H9 (cell line): ENCODE measurements around the gene TLR10. TPM values are rescaled to one million over a fixed set of nuclear protein-coding genes. Genes with fewer than 3 reads are reported as not detected.

Source experiments
- DNase-seq: peaks from one replicate; pipeline ENCODE4 v3.0.0-alpha.2; 2017
- H2AFZ ChIP-seq: one replicate; pipeline ENCODE4 v1.6.1; 2013; ENCODE audit warnings: mild to moderate bottlenecking, low read length, control low read depth, moderate library complexity
- H2AK5ac ChIP-seq: 2 replicates; pipeline ENCODE4 v1.6.1; 2013; ENCODE audit warnings: low read length, control low read depth, mixed read lengths; ENCODE audit not compliant: insufficient read length
- H2BK120ac ChIP-seq: one replicate; pipeline ENCODE4 v1.6.1; 2013; ENCODE audit warnings: low read depth, mild to moderate bottlenecking, low read length, control low read depth, inconsistent platforms; ENCODE audit not compliant: poor library complexity, severe bottlenecking
- H2BK12ac ChIP-seq: 2 replicates; pipeline ENCODE4 v1.6.1; 2013; ENCODE audit warnings: low read length, control low read depth, mixed read lengths, low read depth; ENCODE audit not compliant: insufficient read length
- H2BK15ac ChIP-seq: 2 replicates; pipeline ENCODE4 v1.6.1; 2013; ENCODE audit warnings: low read depth, low read length, control low read depth
- H2BK20ac ChIP-seq: one replicate; pipeline ENCODE4 v1.6.1; 2013; ENCODE audit warnings: low read depth, mild to moderate bottlenecking, low read length, control low read depth, inconsistent platforms; ENCODE audit not compliant: poor library complexity, severe bottlenecking
- H2BK5ac ChIP-seq: 2 replicates; pipeline ENCODE4 v1.6.1; 2013; ENCODE audit warnings: low read length, control low read depth, mixed read lengths; ENCODE audit not compliant: insufficient read length
- H3K14ac ChIP-seq: 2 replicates; pipeline ENCODE4 v1.6.1; 2013; ENCODE audit warnings: low read length, control low read depth; ENCODE audit not compliant: insufficient read depth
- H3K18ac ChIP-seq: 2 replicates; pipeline ENCODE4 v1.6.1; 2013; ENCODE audit warnings: low read depth, mild to moderate bottlenecking, mixed read lengths, low read length, control low read depth; ENCODE audit not compliant: insufficient read length
- H3K23ac ChIP-seq: 2 replicates; pipeline ENCODE4 v1.6.1; 2013; ENCODE audit warnings: low read length, control low read depth, mixed read lengths, low read depth; ENCODE audit not compliant: insufficient read length
- H3K23me2 ChIP-seq: 2 replicates; pipeline ENCODE4 v1.6.1; 2013; ENCODE audit warnings: low read depth, mild to moderate bottlenecking, mixed read lengths, low read length, control low read depth; ENCODE audit not compliant: insufficient read length, poor library complexity, severe bottlenecking
- H3K27ac ChIP-seq: 2 replicates; pipeline ENCODE4 v1.5.1; 2013; ENCODE audit warnings: low read length, control low read depth, mixed read lengths, low read depth; ENCODE audit not compliant: insufficient read length
- H3K27me3 ChIP-seq: 2 replicates; pipeline ENCODE4 v1.6.1; 2013; ENCODE audit warnings: low read length, control low read depth, inconsistent platforms; ENCODE audit not compliant: insufficient read depth
- H3K4ac ChIP-seq: 2 replicates; pipeline ENCODE4 v1.6.1; 2013; ENCODE audit warnings: low read depth, mild to moderate bottlenecking, control low read depth, inconsistent platforms, low read length, moderate library complexity
- H3K4me1 ChIP-seq: 2 replicates; pipeline ENCODE4 v1.6.1; 2013; ENCODE audit warnings: low read length, control low read depth, inconsistent platforms; ENCODE audit not compliant: insufficient read depth
- H3K4me2 ChIP-seq: 2 replicates; pipeline ENCODE4 v1.6.1; 2013; ENCODE audit warnings: low read length, control low read depth, mixed read lengths; ENCODE audit not compliant: insufficient read length, insufficient read depth
- H3K56ac ChIP-seq: 2 replicates; pipeline ENCODE4 v1.6.1; 2013; ENCODE audit warnings: low read depth, mild to moderate bottlenecking, mixed read lengths, low read length, control low read depth; ENCODE audit not compliant: insufficient read length
- H3K79me1 ChIP-seq: 2 replicates; pipeline ENCODE4 v1.6.1; 2013; ENCODE audit warnings: low read depth, mild to moderate bottlenecking, moderate library complexity, low read length, control low read depth, inconsistent platforms; ENCODE audit not compliant: insufficient read depth, poor library complexity, severe bottlenecking
- H3K79me2 ChIP-seq: 2 replicates; pipeline ENCODE4 v1.6.1; 2013; ENCODE audit warnings: low read length, control low read depth, inconsistent platforms; ENCODE audit not compliant: insufficient read depth
- H3K9ac ChIP-seq: 2 replicates; pipeline ENCODE4 v1.6.1; 2013; ENCODE audit warnings: low read length, control low read depth, mixed read lengths; ENCODE audit not compliant: insufficient read length; ENCODE audit errors: extremely low read depth
- H3K9me3 ChIP-seq: one replicate; pipeline ENCODE4 v1.6.1; 2013; ENCODE audit warnings: low read depth, low read length, inconsistent platforms; ENCODE audit not compliant: control insufficient read depth
- H3T11ph ChIP-seq: one replicate; pipeline ENCODE4 v1.6.1; 2013; ENCODE audit warnings: mild to moderate bottlenecking, low read length, control low read depth, inconsistent platforms
- H4K20me1 ChIP-seq: one replicate; pipeline ENCODE4 v1.6.1; 2013; ENCODE audit not compliant: control insufficient read depth, insufficient read length, insufficient read depth
- H4K5ac ChIP-seq: 2 replicates; pipeline ENCODE4 v1.6.1; 2013; ENCODE audit warnings: low read depth, mild to moderate bottlenecking, mixed read lengths, low read length, control low read depth; ENCODE audit not compliant: insufficient read length
- H4K8ac ChIP-seq: replicated peaks from 2 replicates; pipeline ENCODE4 v1.6.1; 2013; ENCODE audit warnings: low read length, control low read depth, mixed read lengths, low read depth; ENCODE audit not compliant: insufficient read length
- H4K91ac ChIP-seq: 2 replicates; pipeline ENCODE4 v1.6.1; 2013; ENCODE audit warnings: low read depth, mild to moderate bottlenecking, moderate library complexity, mixed read lengths, low read length, control low read depth; ENCODE audit not compliant: insufficient read length
- H3K27ac Mint-ChIP-seq, 3 experiments: 2 replicates in 2 of 3; 3 replicates in 1 of 3; pipeline ENCODE4 v1.8.0; 2020 to 2021; ENCODE audit warnings: mixed read lengths in 3 of 3, mild to moderate bottlenecking in 1 of 3, moderate library complexity in 1 of 3
- H3K27me3 Mint-ChIP-seq: 2 replicates; pipeline ENCODE4 v1.8.0; 2021; ENCODE audit warnings: low read depth, mild to moderate bottlenecking, moderate library complexity, mixed read lengths
- H3K36me3 Mint-ChIP-seq, 3 experiments: 2 replicates in 2 of 3; 3 replicates in 1 of 3; pipeline ENCODE4 v1.8.0; 2020 to 2021; ENCODE audit warnings: low read depth in 3 of 3, mixed read lengths in 3 of 3; ENCODE audit not compliant: insufficient read depth in 1 of 3
- H3K4me1 Mint-ChIP-seq, 2 experiments: 2 replicates each; pipeline ENCODE4 v1.8.0; 2020; ENCODE audit warnings: mixed read lengths in 2 of 2
- H3K4me3 Mint-ChIP-seq, 2 experiments: 2 replicates in 1 of 2; 3 replicates in 1 of 2; pipeline ENCODE4 v1.8.0; 2020 to 2021; ENCODE audit warnings: mild to moderate bottlenecking in 2 of 2, mixed read lengths in 2 of 2, moderate library complexity in 1 of 2
- H3K9me3 Mint-ChIP-seq, 2 experiments: 2 replicates in 1 of 2; 3 replicates in 1 of 2; pipeline ENCODE4 v1.8.0; 2020; ENCODE audit warnings: mild to moderate bottlenecking in 2 of 2, mixed read lengths in 2 of 2, moderate library complexity in 1 of 2
- CTCF ChIP-seq: fragments of 200-600 bp; sonication (generic); conservative IDR thresholded peaks from 3 replicates; pipeline ENCODE4 v1.8.0; 2021; ENCODE audit warnings: antibody characterized with exemption, mild to moderate bottlenecking
- whole genome bisulfite sequencing: extraction: QIAGEN DNeasy Blood & Tissue Kit; methylation state at CpG from one replicate; pipeline ENCODE4 v1.1.7; 2013; ENCODE audit warnings: missing lambda C conversion rate, low lambda C conversion rate, mixed read lengths; ENCODE audit not compliant: insufficient read length; ENCODE audit errors: extremely low coverage; 5-methylcytosine and 5-hydroxymethylcytosine counted together
- total RNA-seq: library from RNA; stranded (reverse); gene quantifications from 2 replicates; pipeline ENCODE4 v1.2.1, GENCODE V29; 2021

TLR10 gene
- total RNA-seq, 1 experiment from 2014 or later = not detected

- no peaks in the 10 kb centered on the region for H3K79me2 ChIP-seq
- DNase-seq = no peak
- peaks cover 6% of the 10 kb centered on the region; the same call in 1 of the 2 replicates for H3K4me1 ChIP-seq
- H3K9me3 Mint-ChIP-seq = peaks cover 16 to 21% of the 10 kb centered on the region in 2 experiments
- no peaks in the 10 kb centered on the region for H3K79me1 ChIP-seq
- H4K91ac ChIP-seq = no peak overlapping the region
- H3K4me3 Mint-ChIP-seq = no peak overlapping the region
- no peak overlapping the region for H4K8ac ChIP-seq
- H3K56ac ChIP-seq = no peak overlapping the region
- no peak overlapping the region for H3K27ac Mint-ChIP-seq
- no peaks in the 10 kb centered on the region for H4K20me1 ChIP-seq
- H2AK5ac ChIP-seq = no peak overlapping the region
- H3K9ac ChIP-seq = no peak overlapping the region
- H4K5ac ChIP-seq = no peak overlapping the region
- peaks cover 3% of the 10 kb centered on the region; the same call in 1 of the 2 replicates for H3K27me3 Mint-ChIP-seq
- H3T11ph ChIP-seq = no peak overlapping the region
- H3K18ac ChIP-seq = no peak overlapping the region
- H3K23ac ChIP-seq = no peak overlapping the region
- H2BK15ac ChIP-seq = no peak overlapping the region
- H3K23me2 ChIP-seq = no peaks in the 10 kb centered on the region
- no peak overlapping the region for H3K27ac ChIP-seq
- no peak overlapping the region for H2BK120ac ChIP-seq
- H3K4me1 Mint-ChIP-seq = peaks cover 0 to 5% of the 10 kb centered on the region in 2 experiments; a peak in 2 of 4 replicates
- no peaks in the 10 kb centered on the region for H3K9me3 ChIP-seq
- H3K14ac ChIP-seq = no peak overlapping the region
- no peaks in the 10 kb centered on the region for H3K27me3 ChIP-seq
- peaks cover 8 to 16% (median 8%) of the 10 kb centered on the region in 3 experiments; a peak in 6 of 7 replicates for H3K36me3 Mint-ChIP-seq
- H3K4me2 ChIP-seq = no peak overlapping the region
- H2BK12ac ChIP-seq = no peak overlapping the region
- no CpG with 5 or more reads among the region's 13 CpGs for WGBS
- no peak for TF ChIP-seq CTCF
- no peak overlapping the region for H2AFZ ChIP-seq
- no peak overlapping the region for H2BK5ac ChIP-seq
- H2BK20ac ChIP-seq = no peak overlapping the region
- no peak overlapping the region for H3K4ac ChIP-seq
Measured at GRCh38 chr4:38751341-38752010, 31.3 kb downstream of the TLR10 start.
